ENCODE measurements around the gene PRRT1B. TPM values are rescaled to one million over a fixed set of nuclear protein-coding genes. Genes with fewer than 3 reads are reported as not detected.

Gene PRRT1B
- total and polyA plus RNA-seq, 4 experiments from 2014 or later: not detected

DNA sequence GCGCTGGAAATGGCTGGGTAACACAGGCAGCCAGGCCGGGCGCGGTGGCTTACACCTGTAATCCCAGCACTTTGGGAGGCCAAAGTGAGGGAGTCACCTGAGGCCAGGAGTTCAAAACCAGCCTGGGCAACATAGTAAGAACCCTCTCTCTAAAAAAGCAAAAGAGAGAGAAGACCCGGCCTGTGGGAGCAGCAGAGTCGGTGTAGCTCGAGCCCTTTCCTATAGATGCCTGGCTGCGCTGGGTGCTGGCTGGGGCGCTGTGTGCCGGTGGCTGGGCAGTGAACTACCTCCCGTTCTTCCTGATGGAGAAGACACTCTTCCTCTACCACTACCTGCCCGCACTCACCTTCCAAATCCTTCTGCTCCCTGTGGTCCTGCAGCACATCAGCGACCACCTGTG, 23.5 kb upstream of the PRRT1B start:
- Histone ChIP-seq H3K9me3 (ENCODE audit: control insufficient read depth in 1 of 2, low read length in 2 of 2) (no peaks in the 10 kb centered on the region), H3K4me3 (ENCODE audit: low read length in 2 of 2) (no peak overlapping the region), H3K36me3 (ENCODE audit: insufficient read depth, low read length) (peaks cover 89% of the 10 kb centered on the region), H3K27me3 (ENCODE audit: insufficient read depth, low read length) (no peaks in the 10 kb centered on the region), H3K27ac (ENCODE audit: low read depth, low read length) (no peak overlapping the region), H3K4me1 (ENCODE audit: insufficient read depth, low read length) (no peaks in the 10 kb centered on the region)
- Mint-ChIP-seq H3K9me3 (no peaks in the 10 kb centered on the region), H3K36me3 (peaks cover 32 to 82% of the 10 kb centered on the region in 2 donors), H3K27ac (peak overlapping the region in 2 of 7 donors; percentile 23 to 87), H3K27me3 (no peaks in the 10 kb centered on the region), H3K4me1 (peaks cover 0 to 4% (median 0%) of the 10 kb centered on the region in 4 donors), H3K4me3 (no peak overlapping the region)
- POLR2A ChIA-PET (ENCODE audit: partially characterized antibody): no interaction called here
- intact Hi-C loops (cut with micrococcal nuclease): no loop called here
- no peak for DNase-seq
- CTCF ChIA-PET (ENCODE audit: partially characterized antibody): no interaction called here

DNA sequence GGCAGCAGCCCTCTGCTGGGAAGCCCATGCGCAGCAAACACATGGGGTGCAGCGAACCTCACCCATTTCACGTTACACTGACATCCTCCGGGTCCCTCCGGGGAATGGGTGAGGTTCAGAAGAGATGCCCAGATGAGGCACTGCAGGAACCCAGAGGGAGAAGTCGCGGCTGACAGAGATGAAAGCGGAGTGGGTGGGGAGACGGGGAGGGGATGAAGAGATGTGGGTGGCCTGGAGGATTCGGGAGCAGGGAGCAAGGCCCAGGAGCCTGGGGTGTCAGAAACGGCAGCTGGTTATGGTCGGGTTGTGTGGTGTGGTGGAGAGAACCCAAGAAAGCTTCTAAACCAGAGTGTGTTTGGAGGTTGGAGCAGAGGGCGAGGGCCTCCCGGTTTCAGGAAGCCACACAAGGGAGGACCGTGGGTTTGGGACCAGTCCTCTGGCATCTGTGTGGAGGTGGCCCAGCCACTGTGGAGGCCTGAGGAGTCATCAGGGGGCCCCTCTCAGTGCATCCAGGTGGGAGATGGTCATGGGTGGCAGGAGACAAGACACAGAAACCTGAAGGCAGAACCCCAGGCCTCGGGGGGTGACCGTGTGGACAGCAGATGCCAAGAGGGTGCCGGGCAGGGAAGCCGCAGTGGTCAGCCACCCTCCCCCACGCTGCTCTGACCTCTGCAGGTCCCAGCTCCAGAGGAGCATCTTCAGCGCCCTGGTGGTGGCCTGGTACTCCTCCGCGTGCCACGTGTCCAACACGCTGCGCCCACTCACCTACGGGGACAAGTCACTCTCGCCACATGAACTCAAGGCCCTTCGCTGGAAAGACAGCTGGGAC, 22.9 kb upstream of the PRRT1B start:
- CTCF ChIA-PET (ENCODE audit: partially characterized antibody): no interaction called here
- H3K27ac Mint-ChIP-seq: peak overlapping the region in 1 of 7 donors; percentile 87
- no peak overlapping the region for H3K27ac ChIP-seq (ENCODE audit: low read depth, low read length)

GRCh38 chr9:131523086-131523388, 22.3 kb upstream of the PRRT1B start:
- CTCF ChIA-PET (ENCODE audit: partially characterized antibody): no interaction called here
- Mint-ChIP-seq H3K36me3 (peaks cover 34 to 77% of the 10 kb centered on the region in 2 donors), H3K27me3 (no peaks in the 10 kb centered on the region), H3K9me3 (no peaks in the 10 kb centered on the region), H3K4me3 (no peak overlapping the region), H3K4me1 (peaks cover 0 to 7% (median under 1%) of the 10 kb centered on the region in 4 donors), H3K27ac (no peak overlapping the region)
- intact Hi-C loops (cut with micrococcal nuclease): no loop called here
- peaks cover 82% of the 10 kb centered on the region for H3K36me3 ChIP-seq (ENCODE audit: insufficient read depth, low read length)
- no peak for DNase-seq
- H3K27ac ChIP-seq (ENCODE audit: low read depth, low read length): no peak overlapping the region
- peaks cover under 1% of the 10 kb centered on the region for H3K4me1 ChIP-seq (ENCODE audit: insufficient read depth, low read length)
- H3K9me3 ChIP-seq (ENCODE audit: control insufficient read depth in 1 of 2, low read length in 2 of 2): no peaks in the 10 kb centered on the region
- no peak overlapping the region for H3K4me3 ChIP-seq (ENCODE audit: low read length in 2 of 2)
- POLR2A ChIA-PET (ENCODE audit: partially characterized antibody): interaction anchor here (0.8 kb wide), 1 partner anchor 22 kb away, joined by 4 read pairs; no protein-coding TSS in a partner anchor
- H3K27me3 ChIP-seq (ENCODE audit: insufficient read depth, low read length): no peaks in the 10 kb centered on the region

More for the DNA sequence above, 22.9 kb upstream of the PRRT1B start:
- H3K36me3 Mint-ChIP-seq: peaks cover 33 to 82% of the 10 kb centered on the region in 2 donors
- H3K27me3 Mint-ChIP-seq: no peaks in the 10 kb centered on the region
- Histone ChIP-seq H3K36me3 (ENCODE audit: insufficient read depth, low read length) (peaks cover 88% of the 10 kb centered on the region), H3K4me1 (ENCODE audit: insufficient read depth, low read length) (no peaks in the 10 kb centered on the region), H3K27me3 (ENCODE audit: insufficient read depth, low read length) (no peaks in the 10 kb centered on the region), H3K4me3 (ENCODE audit: low read length in 2 of 2) (no peak overlapping the region), H3K9me3 (ENCODE audit: control insufficient read depth in 1 of 2, low read length in 2 of 2) (no peaks in the 10 kb centered on the region)
- DNase-seq: no peak
- H3K4me3 Mint-ChIP-seq: no peak overlapping the region
- intact Hi-C loops (cut with micrococcal nuclease): no loop called here
- no peaks in the 10 kb centered on the region for H3K9me3 Mint-ChIP-seq
- peaks cover 0 to 5% (median 0%) of the 10 kb centered on the region in 4 donors for H3K4me1 Mint-ChIP-seq
- POLR2A ChIA-PET (ENCODE audit: partially characterized antibody): interaction anchor here (0.8 kb wide), 1 partner anchor 22 kb away, joined by 4 read pairs; no protein-coding TSS in a partner anchor

DNA sequence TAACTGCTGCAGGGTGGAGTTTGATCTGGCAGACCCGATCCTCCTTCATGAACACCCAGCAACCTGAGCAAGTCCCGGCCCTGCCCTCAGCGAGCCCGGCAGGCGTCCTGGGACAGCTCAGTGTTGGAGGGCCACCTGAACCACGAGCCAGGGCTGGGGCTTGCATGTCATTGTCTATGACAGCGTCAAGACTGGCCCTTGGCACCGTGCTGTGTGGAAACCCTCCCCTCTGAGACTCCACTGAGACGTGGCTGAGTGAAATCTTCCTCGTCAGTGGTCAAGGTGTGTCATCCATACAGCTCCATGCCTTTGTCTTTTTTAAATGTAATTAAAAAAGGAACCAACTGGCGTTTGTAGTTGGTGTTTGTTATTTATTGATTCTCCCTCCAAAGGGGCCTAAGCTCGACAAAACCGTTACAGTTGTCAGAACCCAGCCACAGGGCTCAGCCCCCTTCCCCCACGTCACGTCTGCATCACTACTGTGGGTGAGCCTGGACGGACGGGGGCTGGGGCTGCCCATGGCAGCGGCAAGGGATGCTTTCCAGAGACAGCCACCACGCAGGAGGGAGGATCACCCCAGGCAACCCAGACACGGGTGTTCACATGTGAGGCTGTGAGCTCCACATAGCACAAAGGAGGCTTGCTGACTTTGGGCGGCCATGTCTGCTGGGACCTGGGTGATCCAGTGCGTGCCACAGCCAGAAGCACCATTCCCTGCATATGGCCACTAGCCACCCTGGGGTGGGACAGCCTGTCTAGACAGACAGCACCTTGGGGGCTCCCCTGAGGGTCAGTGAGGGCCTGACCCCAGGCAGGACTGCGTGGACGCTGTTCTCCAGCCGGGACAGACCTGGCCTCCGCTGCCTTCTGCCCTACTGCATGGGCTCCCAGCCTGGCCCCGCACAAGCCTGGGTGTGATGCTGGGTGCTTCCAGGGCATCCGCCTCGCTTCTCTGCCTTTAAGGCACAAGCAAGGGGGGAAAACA, 21.6 kb upstream of the PRRT1B start:
- H3K4me3 Mint-ChIP-seq: no peak overlapping the region
- Histone ChIP-seq H3K4me1 (ENCODE audit: insufficient read depth, low read length) (peaks cover 5% of the 10 kb centered on the region), H3K27ac (ENCODE audit: low read depth, low read length) (no peak overlapping the region), H3K36me3 (ENCODE audit: insufficient read depth, low read length) (peaks cover 80% of the 10 kb centered on the region), H3K9me3 (ENCODE audit: control insufficient read depth in 1 of 2, low read length in 2 of 2) (no peaks in the 10 kb centered on the region), H3K4me3 (ENCODE audit: low read length in 2 of 2) (no peak overlapping the region), H3K27me3 (ENCODE audit: insufficient read depth, low read length) (no peaks in the 10 kb centered on the region)
- H3K27me3 Mint-ChIP-seq: no peaks in the 10 kb centered on the region
- POLR2A ChIA-PET (ENCODE audit: partially characterized antibody): interaction anchor here (0.5 to 0.8 kb wide), 2 partner anchors 19 to 23 kb away, joined by 3 to 4 read pairs; no protein-coding TSS in a partner anchor
- CTCF ChIA-PET (ENCODE audit: partially characterized antibody): no interaction called here
- intact Hi-C loops (cut with micrococcal nuclease): no loop called here
- H3K4me1 Mint-ChIP-seq: peaks cover 0 to 14% (median 5%) of the 10 kb centered on the region in 4 donors
- no peak for DNase-seq
- H3K9me3 Mint-ChIP-seq: no peaks in the 10 kb centered on the region
- H3K36me3 Mint-ChIP-seq: peaks cover 38 to 77% of the 10 kb centered on the region in 2 donors
- H3K27ac Mint-ChIP-seq: peak overlapping the region in 2 of 7 donors; percentile 46 to 79

DNA sequence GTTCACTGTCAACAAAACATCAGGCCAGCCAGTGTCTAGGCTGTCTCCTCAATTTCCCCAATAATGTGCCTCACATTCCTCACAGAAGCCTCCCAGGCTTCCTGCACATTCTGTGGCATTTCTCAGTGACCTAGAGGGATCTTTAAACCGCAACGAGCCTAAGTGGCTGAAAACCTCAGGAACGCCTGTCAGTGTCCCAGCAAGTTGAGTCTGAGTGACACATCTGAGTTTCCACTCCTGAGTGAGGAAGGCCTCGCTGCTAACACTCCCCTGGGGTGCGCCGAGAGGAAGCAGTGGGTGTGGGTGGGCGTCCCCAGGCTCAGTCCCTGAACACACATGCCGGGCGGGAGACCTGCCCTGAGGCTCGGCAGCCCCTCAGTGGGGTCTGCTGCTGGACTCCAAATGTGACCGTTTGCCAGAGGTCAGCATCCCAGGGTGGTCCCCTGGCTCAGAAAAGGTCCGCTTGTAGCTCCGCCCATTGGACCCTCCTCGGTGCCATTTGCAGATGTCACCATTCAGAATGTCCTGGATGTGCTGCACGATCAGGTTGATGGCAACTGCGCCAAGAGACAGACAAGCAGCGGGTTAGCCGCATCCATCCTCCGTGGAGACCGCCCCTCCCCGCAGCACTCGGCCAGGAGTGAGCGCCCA, 20.5 kb upstream of the PRRT1B start:
- Histone ChIP-seq H3K27me3 (ENCODE audit: insufficient read depth, low read length) (no peaks in the 10 kb centered on the region), H3K9me3 (ENCODE audit: control insufficient read depth in 1 of 2, low read length in 2 of 2) (no peaks in the 10 kb centered on the region), H3K27ac (ENCODE audit: low read depth, low read length) (no peak overlapping the region), H3K4me3 (ENCODE audit: low read length in 2 of 2) (no peak overlapping the region), H3K36me3 (ENCODE audit: insufficient read depth, low read length) (peaks cover 79% of the 10 kb centered on the region), H3K4me1 (ENCODE audit: insufficient read depth, low read length) (peaks cover 10% of the 10 kb centered on the region)
- peak overlapping the region in 2 of 7 donors; percentile 37 to 64 for H3K27ac Mint-ChIP-seq
- H3K9me3 Mint-ChIP-seq: no peaks in the 10 kb centered on the region
- H3K36me3 Mint-ChIP-seq: peaks cover 29 to 72% of the 10 kb centered on the region in 2 donors
- intact Hi-C loops (cut with micrococcal nuclease): no loop called here
- H3K4me3 Mint-ChIP-seq: peak overlapping the region in 1 of 8 donors; percentile 25
- peaks cover under 1 to 21% (median 6%) of the 10 kb centered on the region in 4 donors for H3K4me1 Mint-ChIP-seq
- ChIA-PET CTCF (ENCODE audit: partially characterized antibody) (no interaction called here), POLR2A (ENCODE audit: partially characterized antibody) (interaction anchor here (0.8 kb wide), 1 partner anchor 17 kb away, joined by 3 read pairs; no protein-coding TSS in a partner anchor)
- no peak for DNase-seq
- no peaks in the 10 kb centered on the region for H3K27me3 Mint-ChIP-seq

DNA sequence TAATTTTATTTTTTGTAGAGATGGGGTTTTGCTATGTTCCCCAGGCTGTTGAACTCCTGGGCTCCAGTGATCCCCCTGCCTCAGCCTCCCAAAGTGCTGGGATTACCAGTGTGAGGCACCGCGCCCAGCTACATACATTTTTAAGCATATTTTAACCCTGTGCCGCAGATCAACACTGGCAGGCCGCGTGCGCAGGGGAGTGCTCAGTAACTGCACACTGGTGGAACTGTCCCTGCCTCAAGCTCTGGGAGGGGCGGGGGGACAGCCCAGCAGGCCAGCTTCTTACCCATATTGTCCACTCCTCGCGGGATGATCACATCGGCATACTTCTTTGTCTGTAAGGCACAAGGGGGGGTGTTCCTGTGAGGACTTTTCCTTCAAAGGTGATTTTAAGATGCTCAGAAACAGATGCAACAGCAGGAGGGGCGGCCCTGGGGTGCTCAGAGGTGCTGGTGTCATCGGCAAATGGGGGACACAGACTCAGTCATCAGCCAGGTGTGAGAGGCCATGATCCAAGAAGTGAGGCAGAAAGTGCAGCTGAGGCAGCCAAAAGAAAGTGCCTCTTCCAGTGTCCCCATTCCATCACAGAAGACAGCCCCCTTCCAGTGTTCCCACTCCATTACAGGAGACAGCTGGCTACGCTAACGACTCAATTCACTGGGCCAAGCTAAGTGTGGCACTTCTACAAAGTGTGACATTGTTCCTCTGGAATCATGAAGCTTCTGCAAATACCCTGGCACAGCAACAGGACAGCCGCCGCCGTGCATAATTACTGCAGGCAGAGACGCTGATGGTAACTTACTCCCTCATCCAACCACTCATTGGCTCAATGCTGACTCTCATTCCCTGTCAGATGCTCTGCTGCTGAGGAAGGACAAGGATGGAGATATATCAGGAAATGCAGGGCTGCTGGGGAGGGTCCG, 19.4 kb upstream of the PRRT1B start:
- ChIA-PET POLR2A (ENCODE audit: partially characterized antibody) (interaction anchor here (0.8 to 3.1 kb wide), 2 partner anchors 18 to 25 kb away, joined by 3 to 10 read pairs; no protein-coding TSS in a partner anchor), CTCF (ENCODE audit: partially characterized antibody) (no interaction called here)
- Mint-ChIP-seq H3K36me3 (peaks cover 28 to 66% of the 10 kb centered on the region in 2 donors), H3K27me3 (no peaks in the 10 kb centered on the region), H3K27ac (peak overlapping the region in 3 of 7 donors; percentile 19 to 30 (median 29)), H3K9me3 (no peaks in the 10 kb centered on the region), H3K4me1 (peaks cover 3 to 28% (median 7%) of the 10 kb centered on the region in 4 donors), H3K4me3 (no peak overlapping the region)
- Histone ChIP-seq H3K4me3 (ENCODE audit: low read length in 2 of 2) (no peak overlapping the region), H3K9me3 (ENCODE audit: control insufficient read depth in 1 of 2, low read length in 2 of 2) (no peaks in the 10 kb centered on the region), H3K27ac (ENCODE audit: low read depth, low read length) (no peak overlapping the region), H3K27me3 (ENCODE audit: insufficient read depth, low read length) (no peaks in the 10 kb centered on the region), H3K36me3 (ENCODE audit: insufficient read depth, low read length) (peaks cover 74% of the 10 kb centered on the region), H3K4me1 (ENCODE audit: insufficient read depth, low read length) (peaks cover 17% of the 10 kb centered on the region)
- no peak for DNase-seq
- intact Hi-C loops (cut with micrococcal nuclease): no loop called here
